NCI-H128 (cell line): ENCODE data around the gene RPP40.

ENCODE experiments used
- DNase-seq: peaks from one replicate; lab custom pipeline; 2025; ENCODE audit not compliant: unreplicated experiment; lab: John Stamatoyannopoulos, UW

The RPP40 gene

DNA sequence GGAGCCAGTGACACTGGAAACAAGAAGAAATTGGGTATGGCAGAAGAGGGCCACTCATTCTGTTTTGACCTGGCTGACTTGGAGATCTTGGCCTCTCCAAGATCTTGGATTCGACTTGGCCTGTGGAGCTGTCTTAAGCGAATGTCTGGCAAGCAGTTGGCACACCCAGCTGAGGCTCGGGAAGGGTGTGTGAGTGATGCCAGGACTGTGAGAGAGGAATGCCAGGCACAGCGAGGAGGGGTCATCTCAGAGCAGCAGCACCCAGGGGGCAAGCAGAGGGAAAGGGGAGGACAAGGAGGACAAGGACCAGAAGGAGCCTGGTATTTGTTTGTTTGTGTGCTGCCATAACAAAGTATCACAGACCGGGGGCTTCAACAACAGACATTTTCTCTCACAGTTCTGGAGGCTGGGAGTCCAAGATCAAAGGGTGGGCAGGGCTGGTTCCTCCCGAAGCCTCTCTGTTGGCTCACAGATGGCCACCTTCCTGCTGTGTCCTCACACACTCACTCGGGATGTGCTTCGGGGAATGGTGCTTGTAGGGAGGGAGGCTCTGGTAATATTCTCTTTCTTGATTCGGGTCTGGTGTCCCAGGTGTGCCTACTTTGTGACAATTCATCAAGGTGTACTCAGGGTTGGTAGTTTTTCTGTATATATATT, 33.0 kb downstream of the RPP40 start:
- no peak for DNase-seq

DNA sequence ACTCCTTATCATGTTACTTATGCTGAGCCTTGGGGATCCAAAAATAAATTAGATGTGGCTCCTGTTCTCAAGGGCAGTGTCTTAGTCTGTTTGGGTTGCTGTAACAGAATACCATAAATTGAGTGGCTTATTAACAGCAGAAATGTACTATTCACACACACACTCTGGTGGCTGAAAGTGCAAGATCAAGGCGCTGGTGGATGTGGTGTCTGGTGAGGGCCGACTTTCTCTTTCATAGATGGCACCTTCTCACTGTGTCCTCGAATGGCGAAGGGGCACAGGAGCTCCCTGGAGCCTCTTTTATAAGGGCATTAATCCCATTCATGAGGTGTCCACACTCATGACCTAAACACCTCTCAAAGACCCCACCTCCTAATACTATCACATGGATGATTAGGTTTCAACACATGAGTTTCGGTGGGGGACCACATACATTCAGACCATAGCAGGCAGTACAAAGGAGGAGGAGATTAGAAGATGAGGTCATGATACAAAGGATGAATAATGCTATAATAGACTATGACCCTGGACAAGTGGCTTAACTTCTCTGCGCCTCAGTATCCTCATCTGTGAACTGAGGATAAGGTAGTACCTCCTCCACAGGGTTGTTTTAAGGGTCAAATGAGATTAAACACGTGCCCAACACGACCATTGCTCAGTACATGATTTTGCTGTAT, 34.1 kb downstream of the RPP40 start:
- no peak for DNase-seq

DNA sequence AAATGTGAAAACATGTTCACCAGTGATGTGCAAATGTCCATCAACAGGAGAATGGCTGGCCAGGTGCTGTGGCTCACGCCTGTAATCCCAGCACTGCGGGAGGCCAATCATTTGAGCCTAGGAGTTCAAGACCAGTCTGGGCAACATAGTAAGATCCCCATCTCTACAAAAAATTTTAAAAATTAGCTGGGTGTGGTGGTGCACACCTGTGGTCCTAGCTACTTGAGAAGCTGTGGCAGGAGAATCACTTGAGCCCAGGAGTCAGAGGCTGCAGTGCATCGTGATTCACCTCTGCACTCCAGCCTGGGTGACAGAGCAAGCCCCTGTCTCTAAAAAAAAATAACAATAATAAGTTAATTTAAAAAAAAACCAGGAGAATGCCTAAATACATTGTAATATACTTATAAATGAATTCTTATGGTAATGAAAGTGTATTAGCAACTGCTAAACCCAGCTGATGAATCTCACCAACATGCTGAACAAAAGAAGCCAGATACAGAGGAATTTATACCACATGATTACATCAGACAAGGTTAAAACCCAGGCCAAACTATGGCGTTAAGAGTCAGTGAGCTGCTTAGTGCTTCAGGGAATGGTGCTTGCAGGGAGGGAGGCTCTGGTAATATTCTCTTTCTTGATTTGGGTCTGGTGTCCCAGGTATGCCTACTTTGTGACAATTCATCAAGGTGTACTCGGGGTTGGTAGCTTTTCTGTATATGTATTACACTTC, 36.4 kb downstream of the RPP40 start:
- DNase-seq = no peak

DNA sequence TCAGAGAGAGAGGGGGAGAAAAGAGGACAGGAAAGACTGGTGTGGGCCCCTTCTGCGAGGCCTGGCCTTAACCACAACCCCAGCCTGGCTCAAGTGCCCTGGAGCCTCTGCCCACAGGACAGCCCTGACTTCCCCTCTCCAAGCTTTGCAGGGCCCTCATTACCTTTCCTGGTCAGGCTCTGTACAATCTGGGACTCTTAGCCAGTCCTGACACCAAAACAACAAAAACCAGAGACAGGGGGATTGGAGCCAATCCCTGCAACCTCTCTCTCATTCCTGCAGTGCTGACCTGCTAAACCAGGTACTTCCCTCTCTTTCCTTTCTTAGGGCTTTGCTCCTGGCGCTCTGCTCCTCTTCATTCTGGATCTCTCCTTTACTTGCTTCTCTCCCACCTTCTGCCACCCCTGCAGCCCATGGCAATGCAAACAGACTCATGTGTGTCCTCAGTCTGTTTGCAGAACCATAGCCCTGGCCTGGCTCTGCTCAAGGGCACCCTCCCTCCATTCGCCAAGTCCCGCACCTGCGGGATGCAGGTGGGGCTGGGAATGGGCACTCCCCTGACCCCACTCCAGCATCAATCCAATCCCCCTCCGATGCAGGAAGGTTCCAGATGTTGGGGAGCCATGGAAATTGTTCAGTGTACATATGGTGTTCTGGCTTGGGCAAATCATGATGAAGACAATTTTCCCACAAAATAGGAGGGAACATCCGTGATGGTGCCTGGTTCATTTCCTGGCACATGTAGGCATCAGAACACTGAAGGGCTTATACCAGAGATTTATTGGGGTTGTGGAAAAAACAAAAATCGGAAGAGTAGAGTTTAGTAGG, 38.1 kb downstream of the RPP40 start:
- DNase-seq = no peak

DNA sequence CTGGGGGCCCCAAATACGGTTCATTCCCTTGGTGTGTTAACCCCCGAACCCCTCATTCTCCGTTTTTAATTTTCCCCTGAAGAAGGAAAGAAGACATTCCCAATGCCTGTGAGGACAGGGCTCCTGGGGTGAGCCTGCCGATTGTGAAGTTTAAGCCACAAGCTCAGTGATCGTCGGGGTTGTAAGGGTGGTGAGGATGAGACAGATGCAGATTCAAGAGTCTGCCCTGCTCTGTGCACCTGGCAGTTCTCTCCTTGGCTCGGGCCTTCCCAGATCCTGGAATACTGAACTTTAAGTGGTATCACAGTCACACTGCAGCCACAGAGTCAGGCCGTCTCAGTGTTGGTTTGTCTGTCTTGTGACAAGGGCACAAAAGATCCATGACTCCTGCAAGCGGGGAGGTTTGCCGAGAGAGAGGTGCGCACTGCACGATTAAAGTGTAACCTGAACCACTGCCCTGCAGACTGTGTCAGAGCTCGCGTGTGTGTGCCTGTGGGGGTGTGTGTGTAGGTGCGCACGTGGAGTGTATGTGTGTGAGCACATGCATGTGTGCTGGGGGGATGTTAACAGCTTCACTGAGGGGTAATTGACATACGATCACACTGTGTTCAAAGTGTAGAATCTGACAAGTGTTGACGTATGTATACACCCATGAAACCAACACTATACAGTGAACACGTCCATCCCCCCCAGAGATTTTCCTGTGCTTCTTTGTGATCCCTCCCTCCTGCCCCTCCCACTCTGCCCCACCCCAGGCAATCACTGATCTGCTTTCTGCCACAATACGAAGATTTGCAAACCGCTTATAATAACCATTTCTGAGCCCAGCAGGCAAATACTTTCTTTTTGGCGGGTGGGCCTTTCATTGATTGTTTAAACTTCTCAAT, 38.9 kb downstream of the RPP40 start:
- no peak for DNase-seq

DNA sequence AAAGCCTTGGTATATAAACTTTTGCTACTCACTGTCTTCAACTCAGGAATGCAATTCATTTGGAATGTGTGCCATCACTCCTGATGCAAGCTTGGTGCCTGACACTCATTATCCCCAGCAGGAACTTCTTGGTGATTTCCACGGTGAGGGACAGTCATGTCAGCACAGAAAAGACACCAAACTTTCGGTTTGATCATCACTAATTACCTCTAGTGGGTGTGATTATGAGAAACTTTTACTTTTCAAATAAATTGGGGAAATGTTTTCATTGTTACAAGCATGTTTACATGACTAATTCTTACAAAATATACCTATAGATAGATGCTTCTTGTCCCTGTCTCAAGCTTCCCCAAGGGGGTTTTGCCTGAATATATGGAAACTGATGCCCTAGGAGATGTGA, 40.9 kb downstream of the RPP40 start:
- no peak for DNase-seq

DNA sequence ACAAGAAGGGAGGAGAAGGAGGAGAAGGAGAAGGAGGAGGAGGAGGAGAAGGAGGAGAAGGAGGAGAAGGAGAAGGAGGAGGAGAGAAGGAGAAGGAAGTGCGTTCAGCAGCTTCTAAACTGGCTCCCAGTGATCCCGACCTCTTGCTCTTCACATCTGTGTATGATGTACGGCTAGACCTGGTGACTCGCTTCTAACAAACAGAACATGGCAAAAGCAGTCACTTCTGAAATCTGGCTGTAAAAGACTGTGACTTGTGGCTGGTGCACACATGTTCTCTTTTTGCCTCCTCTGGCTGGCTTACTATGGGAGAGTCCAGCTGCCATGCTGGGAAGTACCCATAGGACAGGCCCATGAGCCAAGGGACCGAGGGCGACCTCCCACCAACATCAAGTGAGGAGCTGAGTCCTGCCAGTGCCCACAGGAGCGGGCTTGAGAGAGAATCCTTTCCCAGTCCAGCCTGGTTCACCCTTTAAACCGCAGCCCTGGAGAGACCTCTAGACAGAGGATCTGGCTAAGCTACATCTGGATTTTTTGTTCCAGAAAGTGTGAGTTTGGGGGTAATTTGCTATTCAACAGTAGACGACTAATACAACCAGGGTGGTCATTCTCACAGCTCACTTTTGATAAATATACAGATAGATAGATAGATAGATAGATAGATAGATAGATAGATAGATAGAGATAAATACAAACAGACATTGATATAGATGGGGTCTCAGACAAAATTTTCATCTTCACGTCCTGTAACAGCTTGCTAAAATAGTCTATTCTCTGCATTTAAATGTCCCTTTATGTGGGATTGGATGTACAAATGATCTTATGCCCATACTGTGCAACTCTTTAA, 42.3 kb downstream of the RPP40 start:
- DNase-seq = no peak

DNA sequence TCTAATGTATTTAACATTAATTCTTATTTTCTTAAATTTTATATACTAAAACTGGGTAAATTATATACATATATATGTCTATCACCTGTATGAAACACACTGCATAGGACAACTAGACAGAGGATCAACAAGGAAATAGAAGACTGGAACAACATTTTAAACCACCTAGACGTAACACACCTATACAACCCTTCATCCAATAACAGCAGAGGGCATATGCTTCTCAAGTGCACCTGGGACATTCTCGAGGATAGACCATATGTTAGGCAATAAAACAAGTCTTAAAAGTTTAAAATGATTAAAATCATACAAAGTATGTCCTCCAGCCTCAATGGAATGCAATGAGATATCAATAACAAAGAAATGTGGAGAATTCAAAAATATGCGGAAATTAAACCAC, 45.2 kb downstream of the RPP40 start:
- DNase-seq = no peak

DNA sequence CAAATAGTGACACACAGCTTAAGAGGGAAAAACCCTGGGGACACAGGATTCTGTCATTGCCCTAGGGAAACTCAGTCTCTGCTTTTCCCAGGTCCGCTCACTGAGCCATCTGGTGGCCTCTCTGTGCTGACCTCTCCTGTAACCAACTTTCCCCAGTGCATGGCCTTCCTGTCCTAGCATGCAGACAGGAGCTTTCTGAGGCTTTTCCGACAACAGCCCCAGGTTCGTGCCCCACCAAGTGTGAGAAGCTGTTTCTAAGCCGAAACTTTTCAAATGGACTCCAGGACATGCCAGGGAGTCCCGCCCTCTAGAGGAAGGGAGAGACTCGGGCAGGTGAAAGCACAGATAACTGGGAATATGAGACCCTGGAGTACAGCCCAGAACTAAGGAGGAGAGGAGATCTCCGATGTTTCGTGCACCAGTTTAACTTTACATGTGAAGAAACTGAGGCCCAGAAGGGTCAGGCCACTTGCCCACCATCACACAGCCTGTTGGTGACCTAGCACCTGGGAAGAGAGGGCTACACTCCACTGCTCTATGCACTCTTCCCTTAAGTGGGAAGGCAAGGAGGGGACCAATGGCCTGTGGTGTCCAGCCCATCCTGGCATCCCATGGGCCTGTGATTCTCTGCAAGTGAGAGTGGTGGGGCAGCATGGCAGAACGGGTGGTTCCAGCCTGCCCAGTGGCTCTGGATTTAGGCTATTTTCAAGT, 46.2 kb downstream of the RPP40 start:
- no peak for DNase-seq

DNA sequence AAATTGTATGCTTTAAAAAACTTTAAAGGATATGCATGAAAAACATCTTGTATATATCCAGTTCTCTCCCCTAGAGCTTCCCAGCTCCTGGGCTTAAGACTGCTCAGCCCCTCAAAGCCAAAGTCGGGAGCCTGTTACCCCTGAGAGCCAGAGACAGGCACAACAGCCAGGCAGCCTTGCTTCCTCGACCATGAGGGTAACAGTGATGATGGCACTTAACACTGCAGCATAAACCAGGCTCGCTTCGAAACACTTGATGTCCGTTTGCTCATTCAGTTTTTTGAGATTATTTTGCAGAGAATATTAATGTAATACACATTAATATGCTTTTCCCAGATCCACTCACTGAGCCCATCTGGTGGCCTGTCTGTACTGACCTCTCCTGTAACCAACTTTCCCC, 47.2 kb downstream of the RPP40 start:
- no peak for DNase-seq

DNA sequence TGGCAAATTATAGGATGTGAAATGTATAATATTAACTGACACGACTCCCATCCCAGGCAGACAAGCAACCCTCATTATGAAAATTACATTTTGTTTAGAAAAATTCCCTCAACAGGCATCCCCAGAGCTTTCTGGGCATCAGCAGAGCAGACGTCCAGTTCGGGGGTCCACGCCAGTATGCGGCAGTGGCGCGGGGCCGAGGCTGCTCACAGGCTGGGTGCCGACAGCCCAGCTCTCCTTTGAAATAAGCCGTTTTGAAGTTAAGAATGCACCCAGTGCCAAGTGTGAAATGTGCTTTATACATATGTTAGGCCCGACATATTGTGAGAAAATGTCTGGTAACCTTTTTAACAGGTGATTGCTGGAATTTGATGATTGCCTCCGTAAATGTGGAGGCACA, 50.4 kb downstream of the RPP40 start:
- no peak for DNase-seq

DNA sequence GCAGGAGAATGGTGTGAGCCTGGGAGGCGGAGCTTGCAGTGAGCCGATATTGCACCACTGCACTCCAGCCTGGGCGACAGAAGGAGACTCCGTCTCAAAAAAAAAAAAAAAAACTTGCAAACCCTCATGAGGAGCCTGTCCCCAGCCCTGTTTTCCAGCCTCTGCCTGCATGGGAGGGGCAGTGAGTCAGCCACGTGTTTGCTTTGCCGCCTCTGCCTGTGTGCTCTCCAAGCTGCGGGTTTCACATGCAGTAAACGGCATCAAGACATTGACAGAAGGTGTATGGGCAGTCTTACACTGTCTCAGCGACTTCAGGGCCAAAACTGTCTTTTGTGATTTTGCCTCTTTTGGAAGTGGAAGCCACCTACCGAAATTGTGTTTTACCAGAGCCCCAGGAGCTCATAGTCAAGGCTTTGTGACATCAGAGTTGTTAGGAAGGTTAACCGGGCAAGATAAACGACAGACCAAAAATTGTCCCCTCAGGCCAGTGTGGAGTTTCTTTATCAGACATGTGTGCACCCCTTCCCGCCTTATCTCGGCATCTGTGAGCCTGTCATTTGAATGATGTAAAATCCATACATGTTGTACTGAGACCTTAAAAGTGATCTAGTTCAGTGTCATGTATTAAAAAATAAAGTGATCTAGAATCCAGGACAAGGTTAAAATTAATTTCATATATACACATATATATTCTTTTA, 52.9 kb downstream of the RPP40 start:
- no peak for DNase-seq

DNA sequence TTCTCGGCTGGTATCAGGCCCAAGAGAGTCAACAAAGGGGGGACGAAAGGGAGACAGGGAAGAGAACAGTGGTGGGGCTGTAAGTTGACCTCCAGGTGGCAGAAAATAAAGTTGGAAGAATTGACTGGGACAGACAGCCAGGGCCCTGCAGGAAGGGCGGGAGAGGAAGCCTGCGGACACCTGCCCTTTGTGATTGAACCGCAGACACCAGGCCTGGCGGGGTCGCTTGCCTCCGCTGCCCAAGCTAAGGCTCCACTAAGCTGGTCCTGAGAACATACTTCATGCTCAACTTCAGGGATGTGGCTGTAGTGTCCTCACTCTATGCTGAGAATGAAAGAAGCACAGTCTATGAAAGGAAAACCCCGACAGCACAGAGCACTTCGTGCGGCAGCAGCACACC, 53.8 kb downstream of the RPP40 start:
- no peak for DNase-seq

DNA sequence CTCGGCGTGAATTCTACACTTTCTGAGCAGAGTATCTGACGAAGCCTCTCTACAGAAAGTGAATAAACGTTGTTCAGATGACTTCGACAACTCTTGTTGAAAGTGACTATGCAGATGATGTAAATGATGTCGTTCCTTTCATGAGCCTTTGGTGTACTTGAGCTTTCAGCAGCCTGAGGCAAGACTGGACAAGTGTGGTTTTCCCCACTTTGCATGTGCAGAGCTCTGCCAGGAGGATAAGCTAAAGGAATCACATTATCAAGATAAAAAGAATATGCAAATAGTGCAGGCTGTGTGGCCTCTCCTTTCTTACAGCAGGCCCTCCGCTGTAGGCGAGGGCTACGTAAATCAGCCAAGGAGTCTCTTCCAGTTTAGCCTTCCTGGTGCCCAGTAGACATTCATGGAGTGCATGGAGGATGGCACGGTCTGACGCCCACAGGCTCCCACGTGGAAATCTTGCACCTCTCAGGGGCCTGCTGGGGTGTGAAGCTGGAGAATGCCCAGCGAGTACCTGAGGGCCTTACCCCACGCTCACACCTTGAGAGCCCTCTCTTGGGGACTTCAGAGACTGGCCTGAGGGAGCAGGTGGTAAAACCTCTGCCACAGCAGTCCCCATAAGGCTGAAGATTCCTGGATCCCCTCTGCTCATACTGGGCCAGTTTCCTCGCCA, 54.9 kb downstream of the RPP40 start:
- no peak for DNase-seq

DNA sequence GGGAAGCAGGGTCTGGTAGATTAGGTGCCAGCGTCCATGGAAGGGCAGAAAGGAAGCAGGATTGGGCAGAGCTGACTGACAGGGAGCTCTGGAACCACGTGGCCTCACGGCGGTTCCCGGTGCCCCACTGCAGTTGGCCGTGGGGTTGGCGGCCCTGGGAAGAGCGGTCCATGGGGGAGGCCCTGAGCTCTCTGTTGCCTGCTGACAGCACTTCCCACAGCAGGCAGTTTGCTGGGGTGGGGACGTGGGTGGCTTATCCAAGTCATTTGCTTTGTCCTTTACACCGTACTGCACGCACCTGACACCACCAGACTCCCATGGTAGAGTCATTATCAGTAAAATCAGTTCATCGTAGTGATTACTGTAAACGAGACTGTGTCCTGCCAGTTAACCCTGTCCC, 56.1 kb downstream of the RPP40 start:
- DNase-seq = no peak

DNA sequence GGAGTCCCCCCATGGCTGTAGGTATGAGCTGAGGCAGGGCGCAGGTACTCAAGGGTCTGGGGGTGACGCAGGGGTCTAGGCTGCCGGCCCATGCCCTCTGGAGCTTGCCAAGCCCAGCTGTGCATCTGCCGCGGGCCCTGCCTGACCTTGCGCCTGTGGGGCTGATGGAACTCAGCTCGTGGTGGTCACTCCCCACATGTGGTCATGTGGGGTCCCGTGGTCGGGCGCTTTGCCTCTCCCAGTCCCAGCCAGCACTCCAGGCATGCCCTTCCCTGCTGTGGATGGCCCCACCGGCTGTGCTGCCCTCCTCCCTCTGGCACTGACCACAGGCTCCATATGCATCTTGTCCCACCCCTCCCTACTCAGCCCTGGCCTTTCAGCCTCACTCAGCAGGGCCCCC, 57.3 kb downstream of the RPP40 start:
- DNase-seq = no peak
